Testis (tissue), 3 donors: Measurements from ENCODE around the gene NEO1. TPM values are rescaled to one million over a fixed set of nuclear protein-coding genes. Genes with fewer than 3 reads are reported as not detected.

Source experiments
- DNase-seq: peaks from one replicate; pipeline ENCODE4 v3.0.0-alpha.2; 2019
- H3K27ac ChIP-seq, 2 donors: fragments of 200-600 bp; sonication (generic); one replicate each; pipeline ENCODE4 v1.5.1; 2019
- H3K27me3 ChIP-seq: fragments of 200-600 bp; sonication (generic); one replicate; pipeline ENCODE4 v1.5.1; 2019
- H3K36me3 ChIP-seq: fragments of 200-600 bp; sonication (generic); one replicate; pipeline ENCODE4 v1.5.1; 2017; ENCODE audit warnings: low read depth; ENCODE audit errors: missing control alignments
- H3K4me1 ChIP-seq: fragments of 200-600 bp; sonication (generic); one replicate; pipeline ENCODE4 v1.5.1; 2019
- H3K4me3 ChIP-seq, 2 donors: fragments of 200-600 bp; sonication (generic); one replicate each; pipeline ENCODE4 v1.5.1; 2017 to 2019
- H3K9me3 ChIP-seq: fragments of 200-600 bp; sonication (generic); one replicate; pipeline ENCODE4 v1.5.1; 2017
- POLR2A ChIP-seq: fragments of 450-650 bp; IDR thresholded peaks from one replicate; pipeline ENCODE4 v1.6.1; 2017; ENCODE audit warnings: antibody characterized with exemption, mild to moderate bottlenecking, moderate library complexity
- WGBS, 2 donors: methylation state at CpG; one replicate each; pipeline ENCODE4 v1.1.5; 2018; 5-methylcytosine and 5-hydroxymethylcytosine counted together
- intact Hi-C: fragments of 100-400 bp; cut with DNase I; formaldehyde crosslinking; loops from one replicate; pipeline ENCODE4 v1.15.1; 2023; ENCODE audit warnings: low total_unique reads
- polyA plus RNA-seq: library from polyadenylated mRNA; stranded (reverse); fragments of 350-450 nt; fragmentation: Illumina TruSeq; extraction: RNeasy Lipid Tissue Mini Kit (QIAGEN cat#74804); gene quantifications from one replicate; pipeline ENCODE4 v1.2.3, GENCODE V29; 2014; ENCODE audit warnings: low read depth, low replicate concordance; ENCODE audit not compliant: insufficient read depth
- total RNA-seq, 2 donors: library from RNA; depleted of rRNA; stranded (reverse); fragments of >200 nt; gene quantifications; one replicate each; pipeline ENCODE4 v1.2.3, GENCODE V29; 2016
- TF ChIP-seq, protein P1 (sequence below), 3 experiments: fragments of 450-650 bp in 2 of 3; fragments of 200-600 bp in 1 of 3; sonication (generic) in 1 of 3; IDR thresholded peaks; one replicate each; pipeline ENCODE4 v1.5.1; 2016 to 2019; ENCODE audit warnings: antibody characterized with exemption in 3 of 3, mild to moderate bottlenecking in 2 of 3, moderate library complexity in 1 of 3

NEO1 gene
- total and polyA plus RNA-seq, 3 donors from 2014 or later: 42.2 to 57.4 (median 50.2) TPM

DNA sequence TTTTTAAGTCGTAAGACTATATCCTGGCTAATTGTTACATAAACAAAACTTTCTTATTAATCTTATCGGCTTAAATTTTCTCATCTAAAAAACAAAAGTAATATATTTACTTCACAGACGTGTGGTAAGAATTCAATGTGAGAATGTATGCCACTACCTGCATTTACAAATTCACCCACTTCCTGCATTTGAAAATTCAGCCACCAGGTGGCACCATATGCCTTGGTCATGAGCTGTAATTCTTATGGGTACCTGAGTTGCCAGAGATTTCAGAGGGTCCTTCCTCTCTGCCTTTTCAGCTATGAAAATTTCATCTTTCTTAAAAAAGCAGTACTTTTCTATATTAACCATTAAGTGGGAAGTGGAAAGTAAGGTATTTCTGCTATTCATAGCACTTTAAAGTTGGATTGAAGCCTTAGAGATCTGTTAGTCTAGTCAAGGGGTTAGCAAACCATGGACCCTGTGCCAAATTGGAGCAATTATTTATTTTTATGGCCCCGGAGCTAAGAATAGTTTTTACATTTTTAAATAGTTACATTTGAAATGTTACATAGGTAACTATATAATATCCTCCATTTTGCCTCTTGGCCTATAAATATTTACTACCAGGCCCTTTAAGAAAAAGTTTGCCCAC, 188.7 kb downstream of the NEO1 start:
- intact Hi-C loops: no loop called here
- H3K4me1 ChIP-seq: no peaks in the 10 kb centered on the region
- H3K27me3 ChIP-seq: no peaks in the 10 kb centered on the region
- no peak overlapping the region for H3K27ac ChIP-seq
- no peaks in the 10 kb centered on the region for H3K9me3 ChIP-seq
- H3K4me3 ChIP-seq: no peak overlapping the region
- peak; percentile 86 for DNase-seq
- TF ChIP-seq POLR2A: no peak
- TF ChIP-seq, protein P1, sequence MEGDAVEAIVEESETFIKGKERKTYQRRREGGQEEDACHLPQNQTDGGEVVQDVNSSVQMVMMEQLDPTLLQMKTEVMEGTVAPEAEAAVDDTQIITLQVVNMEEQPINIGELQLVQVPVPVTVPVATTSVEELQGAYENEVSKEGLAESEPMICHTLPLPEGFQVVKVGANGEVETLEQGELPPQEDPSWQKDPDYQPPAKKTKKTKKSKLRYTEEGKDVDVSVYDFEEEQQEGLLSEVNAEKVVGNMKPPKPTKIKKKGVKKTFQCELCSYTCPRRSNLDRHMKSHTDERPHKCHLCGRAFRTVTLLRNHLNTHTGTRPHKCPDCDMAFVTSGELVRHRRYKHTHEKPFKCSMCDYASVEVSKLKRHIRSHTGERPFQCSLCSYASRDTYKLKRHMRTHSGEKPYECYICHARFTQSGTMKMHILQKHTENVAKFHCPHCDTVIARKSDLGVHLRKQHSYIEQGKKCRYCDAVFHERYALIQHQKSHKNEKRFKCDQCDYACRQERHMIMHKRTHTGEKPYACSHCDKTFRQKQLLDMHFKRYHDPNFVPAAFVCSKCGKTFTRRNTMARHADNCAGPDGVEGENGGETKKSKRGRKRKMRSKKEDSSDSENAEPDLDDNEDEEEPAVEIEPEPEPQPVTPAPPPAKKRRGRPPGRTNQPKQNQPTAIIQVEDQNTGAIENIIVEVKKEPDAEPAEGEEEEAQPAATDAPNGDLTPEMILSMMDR (IDR thresholded peaks at IDR 0.05): peak; percentile 77 to 94 (median 86)
- no peaks in the 10 kb centered on the region for H3K36me3 ChIP-seq
- 46 to 48% methylated on average over 4 of the region's 4 CpGs for WGBS, 2 donors

DNA sequence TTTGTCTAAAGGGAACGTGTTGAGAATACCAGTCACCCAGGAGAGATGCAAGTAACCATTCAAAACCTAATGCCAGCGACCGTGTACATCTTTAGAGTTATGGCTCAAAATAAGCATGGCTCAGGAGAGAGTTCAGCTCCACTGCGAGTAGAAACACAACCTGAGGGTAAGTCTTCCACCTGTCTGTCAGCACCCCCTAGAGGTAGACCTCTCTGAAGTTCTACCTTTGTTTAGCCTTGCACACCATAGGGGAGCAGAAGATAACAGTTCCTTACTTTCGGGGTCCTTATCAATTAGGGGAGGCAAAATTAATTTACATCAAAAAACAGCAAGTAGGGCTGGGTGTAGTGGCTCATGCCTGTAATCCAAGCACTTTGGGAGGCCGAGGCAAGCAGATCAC, 192.1 kb downstream of the NEO1 start:
- Histone ChIP-seq H3K4me3 (no peak overlapping the region), H3K36me3 (no peaks in the 10 kb centered on the region), H3K9me3 (no peaks in the 10 kb centered on the region), H3K27me3 (no peaks in the 10 kb centered on the region), H3K4me1 (no peaks in the 10 kb centered on the region), H3K27ac (no peak overlapping the region)
- WGBS, 2 donors: 74 to 83% methylated on average over 5 to 6 of the region's 6 CpGs
- intact Hi-C loops: no loop called here
- no peak for DNase-seq
- no peak for TF ChIP-seq POLR2A
- TF ChIP-seq, protein P1 (IDR thresholded peaks at IDR 0.05): no peak

DNA sequence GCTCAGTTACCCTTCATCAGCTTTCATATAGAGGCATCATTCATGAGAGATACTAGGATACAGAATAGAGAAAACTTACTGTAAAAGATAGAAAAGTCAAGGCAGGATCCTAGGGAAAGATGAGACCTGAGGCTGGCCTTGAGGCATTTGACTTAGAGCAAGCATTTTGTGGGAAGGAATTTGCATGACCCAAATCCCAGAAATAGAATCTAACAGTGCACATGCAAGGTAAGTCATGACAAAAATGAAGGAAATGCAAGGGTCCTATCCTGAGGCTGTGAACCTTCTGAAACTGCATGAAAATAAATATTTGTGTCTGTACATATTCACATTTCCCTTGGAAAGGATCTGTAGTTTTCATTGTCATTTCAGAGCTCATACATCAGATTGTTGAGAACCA, 194.2 kb downstream of the NEO1 start:
- TF ChIP-seq, protein P1 (IDR thresholded peaks at IDR 0.05): no peak
- no peak for TF ChIP-seq POLR2A
- no peak overlapping the region for H3K27ac ChIP-seq
- H3K4me1 ChIP-seq: no peaks in the 10 kb centered on the region
- intact Hi-C loops: no loop called here
- DNase-seq: no peak
- H3K27me3 ChIP-seq: no peaks in the 10 kb centered on the region
- no peak overlapping the region for H3K4me3 ChIP-seq
- no peaks in the 10 kb centered on the region for H3K9me3 ChIP-seq
- no peaks in the 10 kb centered on the region for H3K36me3 ChIP-seq

DNA sequence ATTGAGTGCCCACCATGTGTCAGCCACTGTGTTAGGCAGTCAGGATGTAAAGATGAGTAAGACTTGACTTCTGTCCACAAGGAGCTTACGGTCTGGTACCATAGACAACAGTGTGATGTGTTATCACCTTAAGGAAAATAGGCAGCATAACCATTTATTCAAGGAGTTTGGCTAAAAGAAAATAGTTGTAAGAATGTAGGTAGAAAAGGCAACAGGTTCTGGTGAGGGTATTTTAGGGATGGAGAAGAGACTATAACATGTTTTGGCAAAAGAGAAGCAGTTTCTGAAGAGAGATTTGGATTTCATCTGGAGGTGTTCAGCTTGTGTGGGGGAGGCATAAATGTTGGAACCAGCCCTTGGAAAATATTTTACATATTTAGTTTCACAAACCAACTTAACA, 194.6 kb downstream of the NEO1 start:
- Histone ChIP-seq H3K27me3 (no peaks in the 10 kb centered on the region), H3K4me1 (no peaks in the 10 kb centered on the region), H3K27ac (no peak overlapping the region), H3K36me3 (no peaks in the 10 kb centered on the region), H3K4me3 (no peak overlapping the region), H3K9me3 (no peaks in the 10 kb centered on the region)
- intact Hi-C loops: no loop called here
- TF ChIP-seq, protein P1 (IDR thresholded peaks at IDR 0.05): no peak
- TF ChIP-seq POLR2A: no peak
- 92 to 96% methylated on average over 1 of the region's 1 CpG for WGBS, 2 donors
- DNase-seq: no peak

DNA sequence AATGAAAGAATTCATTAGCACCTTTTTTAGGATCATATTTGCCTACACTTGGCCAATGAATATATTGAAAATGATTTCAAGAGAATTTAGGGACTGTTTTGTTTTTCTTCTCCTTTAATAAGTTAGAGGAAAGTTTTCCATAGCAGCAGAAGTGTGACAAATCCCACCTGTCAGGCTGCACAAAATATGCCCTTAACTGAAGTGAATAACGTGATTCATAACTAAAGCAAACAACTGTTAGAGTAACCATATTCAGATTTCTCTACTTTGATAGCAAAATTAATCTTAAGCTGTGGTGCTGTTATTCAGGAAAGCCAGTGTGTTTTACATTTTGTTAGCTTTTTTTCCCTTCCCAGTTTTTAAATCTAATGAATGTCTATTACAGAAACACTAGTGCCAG, 195.1 kb downstream of the NEO1 start:
- WGBS, 2 donors: 67 to 72% methylated on average over 1 of the region's 1 CpG
- no peak for DNase-seq
- intact Hi-C loops: no loop called here
- TF ChIP-seq, protein P1 (IDR thresholded peaks at IDR 0.05): no peak
- TF ChIP-seq POLR2A: no peak
- H3K27ac ChIP-seq: no peak overlapping the region
- H3K4me3 ChIP-seq: no peak overlapping the region
- H3K27me3 ChIP-seq: no peaks in the 10 kb centered on the region
- H3K9me3 ChIP-seq: no peaks in the 10 kb centered on the region
- H3K4me1 ChIP-seq: no peaks in the 10 kb centered on the region
- H3K36me3 ChIP-seq: no peaks in the 10 kb centered on the region
